Hematopoietic multipotent progenitor cell treated with erythropoietin and hydrocortisone succinate and interleukin-3 and kit ligand, for 17 days (in vitro differentiated cells): ENCODE data around the gene NAB2.

Experiments used
- DNase-seq: peaks from one replicate; pipeline ENCODE4 v3.0.0-alpha.2; 2015; ENCODE audit warnings: low spot score

NAB2 gene

DNA sequence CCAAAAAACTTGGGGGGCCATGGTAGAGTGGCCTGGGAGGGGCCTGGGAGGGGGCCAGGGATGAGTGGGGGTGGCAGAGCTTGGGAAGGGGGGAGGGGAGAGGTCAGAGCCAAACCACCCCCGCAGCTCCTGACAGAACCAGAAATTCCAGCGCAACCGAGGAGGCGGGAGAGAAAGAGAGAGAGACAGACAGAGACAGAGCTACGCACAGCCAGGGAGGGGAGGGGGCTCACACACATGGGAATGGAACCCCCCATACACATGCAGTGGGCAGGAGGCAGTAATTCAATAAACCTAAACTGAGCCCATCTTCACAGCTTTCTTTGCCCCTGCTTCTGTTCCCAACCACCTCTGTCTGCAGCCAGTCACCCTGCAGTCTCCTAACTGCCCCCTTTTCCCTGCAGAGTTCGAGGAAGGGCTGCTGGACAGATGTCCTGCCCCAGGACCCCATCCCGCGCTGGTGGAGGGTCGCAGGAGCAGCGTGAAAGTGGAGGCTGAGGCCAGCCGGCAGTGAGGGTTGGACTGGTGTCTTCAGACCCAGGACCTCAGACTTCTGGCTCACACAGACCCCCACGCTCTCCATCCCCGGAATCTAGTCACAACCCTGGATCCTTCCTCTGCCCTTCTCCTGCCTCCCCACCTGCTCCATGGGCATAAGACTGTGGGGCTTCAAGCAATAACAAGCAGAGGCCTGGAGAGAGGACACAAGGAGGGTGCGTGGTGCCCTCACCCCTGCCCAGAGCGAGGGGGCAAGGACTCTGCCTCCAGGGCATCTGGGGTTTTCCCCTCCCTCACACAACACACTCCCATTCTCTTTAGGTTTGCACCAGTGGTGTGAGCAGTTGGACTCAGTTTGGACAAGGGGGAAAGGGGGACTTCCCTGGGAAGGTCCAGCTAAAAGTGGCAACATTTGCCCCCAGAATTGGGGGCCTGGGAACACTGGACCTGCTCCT lies 5.6 kb downstream of the NAB2 start:
- DNase-seq = no peak

DNA sequence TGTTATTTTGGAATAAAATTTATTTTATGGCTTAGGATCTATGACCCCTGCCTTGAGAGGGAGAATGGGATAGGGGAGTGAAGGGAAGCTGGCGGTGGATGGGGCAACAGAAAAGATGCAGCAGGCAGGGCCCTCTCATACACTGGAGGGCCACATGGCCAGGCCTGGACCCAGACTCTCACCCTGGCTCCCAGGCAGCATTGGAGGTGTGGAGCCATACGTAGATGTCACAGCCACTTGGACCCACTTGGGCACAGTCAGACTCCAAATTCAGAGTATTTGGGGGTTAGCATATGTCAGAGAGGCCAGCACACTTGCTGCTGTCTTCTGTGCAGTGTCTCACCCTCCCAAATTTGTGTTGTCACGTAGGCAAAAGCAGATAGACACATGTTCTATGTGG lies 6.5 kb downstream of the NAB2 start:
- no peak for DNase-seq

DNA sequence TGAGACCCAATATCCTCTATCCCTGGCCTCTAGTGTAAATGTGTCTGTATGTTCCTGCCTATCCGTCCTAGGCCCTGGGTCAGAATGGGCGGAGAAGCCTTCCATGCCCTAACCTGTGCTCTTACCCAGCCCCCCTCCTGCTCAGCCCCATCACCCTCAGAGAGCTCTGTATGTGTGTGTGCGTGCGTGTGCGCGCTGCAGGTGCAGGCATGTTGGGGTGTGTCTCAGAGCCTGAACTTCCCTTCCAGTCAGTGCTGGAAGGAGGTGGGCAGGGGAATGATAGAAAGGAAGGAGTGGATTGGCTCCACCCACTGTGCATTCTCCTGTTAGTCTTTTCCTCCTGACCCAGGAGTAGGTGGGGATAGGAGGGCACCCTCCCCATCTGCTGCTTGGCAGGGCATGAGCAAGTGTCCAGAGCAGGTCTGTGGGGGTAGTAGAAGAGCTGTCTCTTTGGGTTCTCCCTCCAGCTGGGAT lies 7.2 kb downstream of the NAB2 start:
- DNase-seq = no peak

DNA sequence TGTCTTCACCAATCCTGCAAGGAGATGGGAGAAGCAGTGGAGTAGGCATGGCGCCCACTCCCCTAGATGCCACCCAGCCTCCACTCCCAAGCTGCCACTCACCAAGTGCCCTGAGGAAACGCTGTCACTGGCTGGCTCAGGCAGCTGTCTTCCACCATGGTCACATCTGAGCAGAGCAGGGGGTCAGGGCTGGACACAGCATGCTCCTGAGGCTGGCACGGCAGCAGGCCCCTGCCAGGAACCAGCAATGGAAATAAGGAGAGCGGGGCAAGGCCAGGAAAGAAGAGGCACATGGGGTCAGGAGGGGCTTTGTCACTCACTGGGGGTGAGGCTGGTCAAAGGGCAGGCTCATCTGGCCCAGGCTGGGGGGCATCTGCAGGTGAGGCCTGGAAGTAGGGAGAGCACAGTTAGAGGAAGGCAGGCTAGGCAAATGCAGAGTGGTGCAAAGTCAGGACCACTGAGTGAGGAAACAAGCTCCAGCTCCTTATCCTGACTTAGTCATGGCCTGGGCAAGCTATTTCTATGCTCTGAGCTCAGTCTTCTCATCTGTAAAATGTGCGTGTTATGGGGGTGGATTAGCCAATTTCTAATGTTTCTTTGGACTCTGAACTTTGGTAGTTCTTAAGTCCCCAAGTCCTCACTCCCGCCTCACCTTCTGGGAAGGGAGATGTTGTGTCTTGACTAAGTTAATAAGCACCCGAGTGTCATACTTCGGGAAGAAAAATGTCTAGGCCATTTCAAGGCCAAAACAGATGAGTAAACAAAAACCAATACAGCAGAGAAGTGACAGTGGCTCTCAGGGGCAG lies 8.0 kb downstream of the NAB2 start:
- no peak for DNase-seq

DNA sequence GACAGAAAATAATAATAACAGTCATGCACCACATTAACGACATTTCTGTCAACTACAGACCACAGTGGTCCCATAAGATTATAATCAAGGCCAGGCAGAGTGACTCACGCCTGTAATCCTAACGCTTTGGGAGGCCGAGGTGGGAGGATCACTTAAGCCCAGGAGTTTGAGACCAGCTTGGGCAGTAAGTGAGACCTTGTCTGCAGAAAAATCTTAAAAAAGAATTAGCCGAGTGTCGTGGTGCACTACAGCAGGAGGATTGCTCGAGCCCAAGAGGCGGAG lies 8.6 kb downstream of the NAB2 start:
- DNase-seq = no peak

DNA sequence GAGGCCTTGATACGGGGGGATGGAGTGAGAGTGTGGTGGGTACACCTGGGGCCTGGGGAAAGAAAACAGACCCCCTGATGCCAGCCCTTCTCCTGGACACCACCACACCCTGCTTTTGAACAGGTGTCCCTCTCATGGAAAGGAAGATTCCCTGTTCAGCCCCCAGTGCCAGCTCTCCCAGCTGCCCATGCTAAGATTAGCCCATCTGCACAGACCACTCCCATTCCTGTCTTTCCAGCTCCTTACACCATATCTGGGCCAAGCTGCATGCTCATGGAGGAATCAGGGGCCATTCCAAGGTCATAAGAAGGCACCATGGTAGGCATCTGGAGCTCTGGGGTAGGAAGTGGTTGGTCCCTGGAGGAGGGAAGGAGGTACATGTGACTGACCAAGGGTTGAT lies 9.6 kb downstream of the NAB2 start:
- DNase-seq = no peak

DNA sequence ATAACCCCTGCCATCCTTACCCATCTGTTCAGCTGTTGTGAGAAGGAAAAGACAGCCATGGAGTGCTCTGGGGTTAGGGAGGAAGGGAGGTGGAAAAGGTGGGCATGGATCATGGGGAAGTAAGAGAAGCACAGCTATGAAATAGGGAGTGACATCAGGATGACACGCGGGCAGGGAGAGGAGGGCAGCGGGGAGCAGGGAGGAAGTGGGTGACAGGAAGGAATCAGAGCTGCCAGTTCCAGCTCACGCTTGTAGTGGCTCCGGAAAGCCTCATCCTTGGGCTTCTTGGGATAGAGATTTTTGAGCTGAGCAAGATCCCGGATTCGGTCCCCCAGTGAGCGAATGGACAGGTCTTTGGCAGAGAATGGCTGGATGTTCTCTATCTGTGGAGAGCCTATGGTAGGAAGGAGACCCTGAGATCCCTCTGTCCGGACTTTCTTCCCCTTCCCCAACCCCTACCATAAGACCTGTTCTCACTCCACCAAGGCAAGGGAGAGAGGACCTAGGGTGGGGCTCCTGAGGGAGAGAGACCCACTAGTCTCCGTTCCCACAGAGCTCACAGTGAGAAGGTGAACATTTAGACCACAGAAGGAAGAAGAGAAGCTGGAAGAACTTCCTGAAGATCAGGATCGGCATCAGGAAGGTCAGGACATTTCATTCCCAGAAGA lies 10.3 kb downstream of the NAB2 start:
- no peak for DNase-seq

DNA sequence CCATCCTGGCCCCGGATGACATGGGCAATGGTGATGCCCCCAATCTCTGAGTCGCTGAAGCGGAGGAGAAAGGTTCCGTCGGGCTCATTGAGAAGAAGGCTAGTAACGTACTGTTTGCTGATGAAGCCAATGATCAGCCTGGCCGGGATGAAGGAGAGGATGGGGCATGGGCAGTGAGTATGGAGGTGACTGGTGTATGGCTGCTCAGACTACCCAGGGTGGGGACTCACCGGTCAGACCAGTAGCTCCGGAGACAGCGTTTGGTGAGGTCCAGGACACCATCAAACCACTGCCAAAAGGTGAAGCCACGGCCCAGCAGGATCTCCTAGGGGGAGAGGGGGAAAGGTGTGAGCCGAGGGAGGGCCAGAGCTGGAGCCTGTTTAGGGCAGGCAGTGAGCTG lies 10.9 kb downstream of the NAB2 start:
- no peak for DNase-seq

DNA sequence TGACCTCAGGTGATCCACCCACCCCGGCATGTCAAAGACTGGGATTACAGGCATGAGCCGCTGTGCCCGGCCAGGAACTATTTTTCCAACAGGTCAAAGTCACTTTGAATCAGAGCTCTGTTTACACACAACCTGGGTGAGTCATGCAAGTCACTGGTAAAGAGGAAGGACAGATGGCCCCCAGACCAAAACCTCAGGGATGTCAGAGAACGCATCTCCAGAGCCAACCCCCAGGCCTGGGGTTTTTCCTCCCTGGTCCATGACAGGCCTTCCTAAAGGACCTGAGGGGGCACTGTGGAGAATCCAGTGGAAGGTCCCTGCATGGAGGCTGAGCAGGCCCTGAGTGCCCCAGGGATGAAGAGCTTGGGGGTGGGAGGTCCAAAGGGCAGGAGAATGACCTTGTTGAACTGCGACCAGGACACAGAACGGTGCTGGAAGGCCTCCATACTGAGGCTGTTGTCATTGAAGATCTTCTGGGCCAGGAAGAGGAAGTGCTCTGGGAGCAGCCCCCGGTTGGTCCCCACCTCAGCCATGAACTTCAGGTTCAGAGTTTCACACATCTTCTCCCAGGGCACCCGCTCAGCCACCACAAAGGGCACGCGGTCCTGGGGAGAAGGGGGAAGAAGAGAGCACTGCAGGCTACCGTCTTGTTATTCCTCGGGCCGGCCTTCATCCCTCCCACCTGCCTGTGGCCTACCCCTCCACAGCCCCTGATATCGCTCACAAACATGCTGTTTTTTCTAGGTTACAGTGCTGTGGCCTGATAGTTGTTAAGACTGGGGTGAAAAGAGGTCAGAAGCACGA lies 13.2 kb downstream of the NAB2 start:
- DNase-seq = peak; percentile 37

DNA sequence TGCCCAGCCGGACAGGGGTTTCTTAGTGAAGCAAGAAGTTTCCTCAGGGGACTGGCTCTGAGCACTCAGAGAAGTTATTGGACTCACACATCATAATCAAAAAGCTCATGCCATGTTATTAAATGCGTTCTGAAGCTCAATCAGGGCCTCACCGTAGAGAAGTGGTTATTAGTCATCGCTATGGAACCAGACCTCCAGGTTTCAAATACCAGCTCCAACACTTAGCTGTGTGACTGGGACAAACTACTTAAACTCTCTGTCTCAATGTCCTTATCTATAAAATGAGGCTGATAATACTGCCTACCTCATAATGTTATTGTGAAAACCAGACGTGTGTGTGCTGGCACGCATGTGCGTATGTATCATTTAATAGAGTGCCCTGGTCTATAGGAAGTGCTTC lies 14.9 kb downstream of the NAB2 start:
- no peak for DNase-seq

DNA sequence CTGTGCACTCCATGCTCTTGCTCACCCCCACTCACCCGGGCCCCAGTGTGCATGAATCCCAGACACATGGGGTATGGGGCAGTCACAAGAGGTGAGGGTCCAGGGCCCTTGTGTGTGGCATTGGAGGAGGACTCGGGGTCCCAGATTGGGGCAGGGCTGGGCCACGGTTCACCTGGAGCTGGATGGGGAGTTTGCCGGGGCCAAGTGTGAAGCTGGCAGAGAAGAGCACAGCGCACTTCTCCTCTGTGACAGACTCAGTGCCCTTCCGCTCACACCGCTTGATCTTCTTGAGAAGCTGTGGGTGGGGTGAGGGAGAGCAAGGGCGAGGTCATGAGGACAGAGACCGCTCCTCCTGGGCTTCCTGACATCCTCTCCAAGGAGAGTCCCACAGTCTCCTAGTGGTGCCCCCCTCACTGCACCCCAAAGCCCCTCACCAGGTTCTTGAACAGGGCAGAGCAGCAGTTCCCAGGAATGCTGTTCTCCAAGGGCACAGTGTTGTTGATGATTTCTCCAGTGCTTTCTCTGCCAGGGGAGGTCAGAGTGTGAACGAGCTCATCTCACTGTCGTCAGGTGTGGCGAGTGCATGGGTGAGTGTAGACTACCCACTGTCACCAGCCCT lies 15.5 kb downstream of the NAB2 start:
- DNase-seq = no peak

DNA sequence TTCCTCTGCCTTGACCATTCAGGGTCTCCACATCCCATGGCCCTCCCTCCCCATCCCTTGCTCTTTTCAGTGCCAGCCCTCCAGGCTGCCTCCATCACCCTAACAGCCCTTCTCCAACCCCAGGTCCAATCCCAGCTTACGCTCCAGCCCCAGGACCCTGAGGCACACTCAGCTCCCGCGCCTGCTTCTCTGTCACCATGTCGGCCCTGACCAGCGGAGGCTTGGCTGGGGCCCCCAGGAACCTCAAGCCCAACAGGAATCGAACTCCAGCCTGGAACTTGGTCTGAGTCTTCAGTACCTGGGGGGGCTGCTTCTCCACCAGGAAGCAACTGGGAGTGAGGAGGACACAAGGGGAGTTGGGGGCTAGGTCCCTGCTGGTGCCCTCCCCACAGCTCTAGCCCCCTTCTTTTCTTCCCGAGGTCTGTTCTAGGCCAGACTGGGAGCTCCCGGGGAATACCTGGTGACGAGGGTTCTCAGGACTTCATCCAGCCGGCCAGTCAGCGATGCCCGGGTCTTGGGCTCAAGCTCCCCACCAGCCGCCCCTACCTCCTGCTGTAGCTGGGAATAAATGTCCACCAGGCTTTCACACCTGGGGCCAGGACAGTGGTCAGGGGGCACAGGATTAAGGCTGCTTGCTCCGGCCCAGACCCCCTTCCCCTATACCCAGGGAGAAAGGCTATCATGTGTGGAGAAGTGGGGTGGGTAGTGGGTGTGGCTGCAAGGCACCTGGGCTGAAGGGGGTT lies 16.3 kb downstream of the NAB2 start:
- no peak for DNase-seq

DNA sequence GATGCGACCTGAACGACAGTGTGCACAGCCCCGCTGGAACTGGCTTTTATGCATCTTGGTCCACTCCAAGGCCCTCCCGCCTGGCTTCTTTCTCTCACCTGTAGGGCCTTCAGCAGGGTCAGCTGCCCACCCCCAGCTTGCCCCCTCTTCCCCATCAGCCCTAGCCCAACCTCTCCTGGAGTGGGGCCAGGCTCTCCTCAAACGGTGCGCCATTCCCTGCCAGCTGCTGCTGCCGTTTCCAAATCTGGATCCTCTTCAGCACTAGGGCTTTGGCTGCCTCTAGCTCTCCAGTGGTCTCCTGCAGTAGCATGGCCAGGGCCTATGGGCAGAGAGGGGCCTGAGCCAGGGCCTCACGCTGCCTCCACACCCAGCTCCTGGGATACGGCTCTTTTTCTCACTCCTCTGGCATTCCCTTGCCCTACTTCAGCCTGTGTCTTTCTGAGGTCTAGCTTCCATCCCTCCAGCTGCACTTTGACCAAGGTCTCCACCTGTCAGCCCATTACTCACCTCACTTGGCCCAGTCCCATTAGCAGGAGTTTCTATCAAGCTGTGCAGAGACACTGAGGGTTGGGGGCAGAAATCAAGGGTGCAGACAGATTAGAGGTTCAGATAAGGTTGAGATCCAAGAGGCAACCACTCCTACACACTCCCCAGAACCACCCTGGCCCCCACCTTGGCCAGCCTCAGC lies 17.3 kb downstream of the NAB2 start:
- no peak for DNase-seq

DNA sequence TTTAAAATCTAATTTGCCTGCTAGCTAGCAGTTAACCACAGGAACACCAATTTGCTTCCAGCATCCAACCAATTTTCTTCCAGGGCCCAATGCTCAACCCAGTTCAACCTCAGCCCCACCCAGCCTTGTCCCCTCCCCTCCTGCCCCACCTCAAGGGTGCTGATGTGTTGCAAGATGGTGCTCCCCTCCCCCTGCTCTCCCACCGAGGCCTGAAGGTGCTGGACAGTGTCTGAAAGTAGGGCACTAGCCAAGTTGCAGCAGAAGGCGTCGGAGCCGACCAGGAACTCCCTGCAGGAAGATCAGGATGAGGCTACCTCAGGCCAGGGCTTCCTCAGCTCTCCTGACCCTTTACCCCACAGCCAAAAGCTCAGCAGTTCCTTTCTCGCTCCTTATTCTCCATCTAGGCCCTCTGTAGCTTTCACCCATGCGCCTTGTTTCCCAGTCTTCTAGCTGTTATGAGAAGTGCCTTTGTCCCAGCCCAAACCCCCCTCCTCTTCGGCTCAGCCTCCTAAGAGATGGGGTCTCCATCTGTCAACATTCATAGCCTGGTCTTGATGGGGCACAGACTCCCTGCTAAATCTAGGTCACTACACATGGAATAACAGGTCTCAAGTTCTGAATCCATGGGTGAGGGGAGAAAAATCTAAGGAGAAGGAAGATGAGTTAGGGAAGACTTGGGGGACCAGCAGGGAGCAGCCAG lies 18.7 kb downstream of the NAB2 start:
- DNase-seq = no peak

DNA sequence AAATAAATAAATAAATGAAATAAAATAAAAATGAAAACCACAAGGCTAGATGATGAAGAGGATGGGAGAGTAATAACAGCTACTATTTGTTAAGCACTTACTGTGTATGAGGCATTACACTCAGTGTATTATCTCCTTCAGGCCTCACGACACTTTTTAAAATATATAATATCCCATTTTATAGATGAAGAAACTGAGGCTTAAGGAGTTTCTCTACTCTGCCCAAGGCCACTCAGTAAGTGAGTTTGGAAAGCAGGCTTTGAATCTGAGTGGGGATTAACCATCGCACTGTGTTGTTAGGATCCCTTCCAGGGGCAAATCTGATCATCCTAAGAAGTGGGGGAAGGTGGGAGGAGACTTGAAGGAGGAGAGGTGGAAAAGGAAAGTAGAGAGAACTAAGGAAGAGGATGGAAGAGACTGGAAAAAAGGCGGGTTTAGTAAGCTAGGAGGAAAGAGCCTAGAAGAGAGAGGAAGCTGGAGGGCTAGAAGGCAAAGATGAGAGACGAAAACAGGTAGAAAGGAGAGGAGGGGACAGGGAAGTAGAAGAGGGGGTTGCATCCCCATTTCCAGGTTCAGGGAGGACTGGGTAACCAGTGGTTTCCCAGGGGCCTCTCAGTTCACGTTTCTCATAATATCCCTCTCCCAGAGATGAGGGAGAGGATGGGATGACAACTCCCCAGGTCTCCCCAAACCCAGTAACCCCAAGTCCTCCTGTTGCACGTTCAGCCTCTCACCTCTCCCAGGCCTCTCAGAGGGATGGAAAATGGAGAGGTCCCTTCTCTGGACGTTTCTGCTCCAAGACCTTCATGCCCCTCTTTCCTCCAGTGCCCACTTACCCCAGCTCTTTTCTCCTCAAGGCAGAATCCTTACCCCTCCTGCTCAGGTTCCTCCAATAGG lies 20.5 kb downstream of the NAB2 start:
- DNase-seq = no peak

DNA sequence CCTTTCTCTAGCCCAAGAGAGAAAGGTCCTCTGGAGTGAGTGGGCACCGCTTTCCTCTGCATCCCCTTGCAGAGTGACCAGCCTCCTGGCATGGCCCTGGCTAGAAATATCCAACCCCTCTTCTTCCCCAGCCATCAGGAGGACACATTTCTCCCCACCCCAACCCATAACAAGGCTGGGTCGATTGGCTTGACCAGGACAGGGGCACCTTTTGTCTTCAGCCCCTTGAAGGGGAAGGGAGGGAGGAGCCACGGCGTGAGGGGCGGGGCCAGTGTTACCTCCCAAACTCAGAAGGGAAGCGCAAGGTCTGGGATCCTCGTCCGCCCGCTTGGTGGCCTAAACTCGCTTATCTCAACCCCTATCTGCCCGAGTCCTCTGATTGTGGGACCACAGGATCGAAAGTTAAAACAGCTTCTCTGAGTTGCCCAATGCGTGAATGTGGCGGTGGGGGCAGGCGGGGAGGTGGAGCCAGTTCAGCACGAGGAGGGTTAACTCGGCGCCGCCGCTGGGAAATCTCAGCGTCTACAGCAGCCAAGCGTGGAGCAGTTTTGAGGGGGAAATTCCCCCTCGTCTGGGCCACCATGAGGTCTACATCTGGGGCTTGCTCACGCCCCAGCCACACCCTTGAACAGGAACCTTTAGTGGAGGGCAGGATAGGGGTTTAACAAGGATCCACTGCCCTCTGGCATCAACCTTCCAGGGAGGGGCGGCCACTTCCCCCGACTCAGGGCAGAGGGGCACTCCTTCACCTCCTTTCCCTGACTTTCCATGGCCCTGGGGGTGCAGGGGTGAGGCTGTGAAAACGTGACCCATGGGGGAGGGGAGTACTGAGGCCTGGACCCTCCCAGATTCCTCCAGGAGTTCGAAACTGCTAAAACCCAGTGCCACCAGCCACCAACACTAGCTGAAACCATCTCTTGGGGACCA lies 21.5 kb downstream of the NAB2 start:
- DNase-seq = peak; percentile 89

DNA sequence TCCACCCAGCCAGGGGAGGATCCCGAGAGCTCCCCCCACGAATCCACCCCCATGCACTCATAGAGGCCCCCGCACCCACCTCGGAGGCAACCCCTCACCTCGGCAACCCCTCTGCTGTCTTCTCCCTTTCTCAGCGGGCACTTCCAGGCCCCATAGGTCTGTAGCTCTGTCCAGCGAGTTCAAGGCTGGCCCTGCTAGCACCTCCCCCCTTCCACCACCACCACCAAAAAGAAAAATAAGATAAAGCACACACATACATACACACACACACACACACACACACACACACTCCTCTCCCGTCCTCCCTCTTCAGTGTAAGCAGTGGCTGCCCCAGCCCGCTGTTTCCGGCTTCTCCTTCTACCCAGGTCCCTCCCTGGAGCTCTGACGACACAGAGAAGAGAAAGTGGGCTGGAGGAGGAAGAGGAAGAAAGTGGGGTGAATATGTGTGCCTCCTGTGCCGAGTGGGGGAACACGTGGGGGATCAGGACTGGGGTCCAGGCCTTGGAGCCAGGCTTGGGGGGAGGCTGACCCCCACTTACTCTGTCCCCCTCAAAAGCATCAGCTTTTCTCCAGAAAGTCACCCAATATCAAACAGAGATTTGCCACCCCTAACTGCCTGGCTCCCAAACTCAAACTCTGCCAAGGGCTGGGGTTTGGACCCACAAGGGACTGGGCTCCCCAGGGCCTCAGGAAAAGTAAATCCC lies 22.3 kb downstream of the NAB2 start, which contains the start of gene STAT6:
Gene STAT6, minus strand, starts transcription at position 332 of the 704 bp plus-strand sequence. CDS start 3,084 bp downstream, outside the sequence.
- DNase-seq = peak; percentile 87
